ENCODE data around the gene METRNL.
"Not testable (repeated sequence)": the region's sequence is repeated elsewhere in the genome, so short reads cannot be mapped to it uniquely, and the experiment has no call there.

The METRNL gene

GRCh38 chr17:83053021-83053681, 26.3 kb upstream of the METRNL start:
- TF ChIP-seq, protein P1, sequence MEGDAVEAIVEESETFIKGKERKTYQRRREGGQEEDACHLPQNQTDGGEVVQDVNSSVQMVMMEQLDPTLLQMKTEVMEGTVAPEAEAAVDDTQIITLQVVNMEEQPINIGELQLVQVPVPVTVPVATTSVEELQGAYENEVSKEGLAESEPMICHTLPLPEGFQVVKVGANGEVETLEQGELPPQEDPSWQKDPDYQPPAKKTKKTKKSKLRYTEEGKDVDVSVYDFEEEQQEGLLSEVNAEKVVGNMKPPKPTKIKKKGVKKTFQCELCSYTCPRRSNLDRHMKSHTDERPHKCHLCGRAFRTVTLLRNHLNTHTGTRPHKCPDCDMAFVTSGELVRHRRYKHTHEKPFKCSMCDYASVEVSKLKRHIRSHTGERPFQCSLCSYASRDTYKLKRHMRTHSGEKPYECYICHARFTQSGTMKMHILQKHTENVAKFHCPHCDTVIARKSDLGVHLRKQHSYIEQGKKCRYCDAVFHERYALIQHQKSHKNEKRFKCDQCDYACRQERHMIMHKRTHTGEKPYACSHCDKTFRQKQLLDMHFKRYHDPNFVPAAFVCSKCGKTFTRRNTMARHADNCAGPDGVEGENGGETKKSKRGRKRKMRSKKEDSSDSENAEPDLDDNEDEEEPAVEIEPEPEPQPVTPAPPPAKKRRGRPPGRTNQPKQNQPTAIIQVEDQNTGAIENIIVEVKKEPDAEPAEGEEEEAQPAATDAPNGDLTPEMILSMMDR (IDR thresholded peaks at IDR 0.05; ENCODE audit: borderline replicate concordance, control extremely low read depth, extremely low read depth, insufficient read depth, missing control alignments) = no peak
- in situ Hi-C loops (cut with MboI; ENCODE audit: low sequenced_read_pairs, unreplicated experiment) = no loop called here
- DNase-seq (ENCODE audit: low spot score) = no peak

- TF ChIP-seq, protein P1 (IDR thresholded peaks at IDR 0.05; ENCODE audit: borderline replicate concordance, control extremely low read depth, extremely low read depth, insufficient read depth, missing control alignments) = no peak
- DNase-seq (ENCODE audit: low spot score) = no peak
- in situ Hi-C loops (cut with MboI; ENCODE audit: low sequenced_read_pairs, unreplicated experiment) = no loop called here
These were observed 25.5 kb upstream of the METRNL start for GRCh38 chr17:83053739-83054451.

GRCh38 chr17:83054518-83055125, 24.8 kb upstream of the METRNL start:
- TF ChIP-seq, protein P1 (IDR thresholded peaks at IDR 0.05; ENCODE audit: borderline replicate concordance, control extremely low read depth, extremely low read depth, insufficient read depth, missing control alignments) = no peak
- DNase-seq (ENCODE audit: low spot score) = no peak
- in situ Hi-C loops (cut with MboI; ENCODE audit: low sequenced_read_pairs, unreplicated experiment) = no loop called here

- in situ Hi-C loops (cut with MboI; ENCODE audit: low sequenced_read_pairs, unreplicated experiment) = not testable (repeated sequence)
These were observed 24.2 kb upstream of the METRNL start for GRCh38 chr17:83055176-83055575.

DNA sequence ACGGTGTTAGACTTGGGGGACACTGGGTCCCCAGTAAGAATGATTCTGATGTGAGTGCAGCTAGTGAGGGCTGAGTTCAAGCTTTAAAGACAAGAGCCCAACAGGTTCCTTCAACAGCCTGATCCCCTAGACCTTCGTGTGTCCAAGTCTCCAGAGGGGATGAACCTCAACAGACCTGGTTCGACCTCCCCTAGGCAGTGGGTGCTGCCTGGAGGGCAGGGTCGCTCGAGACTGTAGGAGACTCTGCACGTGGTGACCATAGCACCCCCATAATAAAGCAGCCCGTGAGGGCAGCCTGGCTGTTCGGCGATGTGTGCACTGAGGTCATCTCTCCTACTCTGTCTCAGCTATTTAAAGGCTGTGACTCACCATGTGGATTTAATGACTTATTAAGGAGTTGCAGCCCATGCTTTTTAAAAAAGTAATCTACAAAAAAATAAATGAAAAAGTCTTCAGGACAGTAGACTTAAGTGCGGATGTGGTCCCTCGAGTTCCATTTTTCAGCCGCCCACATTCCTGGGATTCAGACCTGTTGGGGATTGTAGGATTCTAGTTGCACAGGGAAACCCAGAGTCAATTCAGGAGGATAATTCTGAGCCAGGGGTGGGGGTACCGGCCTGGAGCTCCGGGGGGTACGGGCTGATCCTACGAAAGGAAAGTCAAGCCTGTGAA, 23.4 kb upstream of the METRNL start:
- TF ChIP-seq, protein P1 (IDR thresholded peaks at IDR 0.05; ENCODE audit: borderline replicate concordance, control extremely low read depth, extremely low read depth, insufficient read depth, missing control alignments) = no peak
- DNase-seq (ENCODE audit: low spot score) = no peak
- in situ Hi-C loops (cut with MboI; ENCODE audit: low sequenced_read_pairs, unreplicated experiment) = no loop called here

More at GRCh38 chr17:83055176-83055575, 24.2 kb upstream of the METRNL start:
- DNase-seq (ENCODE audit: low spot score) = not testable (repeated sequence)

DNA sequence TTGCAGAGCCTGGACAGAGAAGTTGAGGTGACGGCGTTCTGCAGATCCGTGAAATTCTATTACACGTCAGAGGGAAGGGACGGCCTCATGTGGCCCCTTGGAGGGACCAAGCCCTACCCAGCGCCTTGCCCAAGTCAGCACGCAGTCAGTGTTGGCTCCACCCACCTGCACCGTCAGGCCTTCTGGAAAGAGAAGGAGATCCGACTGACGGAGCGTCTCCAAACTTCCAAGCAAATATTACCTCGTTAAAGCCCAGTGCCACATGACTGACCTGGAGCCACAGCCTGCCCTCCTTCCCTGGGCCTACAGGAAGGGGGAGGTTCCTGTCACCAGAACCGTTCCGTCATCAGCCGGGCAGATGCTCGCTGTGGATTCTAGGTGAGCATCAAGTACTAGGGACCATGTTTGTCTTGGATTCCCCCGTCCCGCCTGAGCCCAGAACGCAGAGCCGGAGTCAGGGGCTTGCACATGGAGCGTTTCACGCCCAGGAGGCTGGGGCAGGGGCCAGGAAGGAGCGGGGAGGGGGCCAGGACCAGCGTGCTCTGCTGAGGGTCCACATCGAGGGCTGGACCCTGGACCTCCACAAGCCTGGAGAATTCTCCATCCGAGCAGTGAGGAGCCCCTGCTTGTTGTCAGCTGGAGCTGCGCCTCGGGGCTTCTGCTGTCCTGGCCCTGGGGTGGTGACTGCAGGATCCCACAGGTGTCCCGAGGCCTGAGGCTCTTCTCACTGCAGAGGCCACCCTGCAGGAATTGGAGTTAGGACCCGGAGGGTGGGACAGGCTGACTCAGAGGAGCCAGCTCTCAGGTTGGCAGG, 22.6 kb upstream of the METRNL start:
- TF ChIP-seq, protein P1 (IDR thresholded peaks at IDR 0.05; ENCODE audit: borderline replicate concordance, control extremely low read depth, extremely low read depth, insufficient read depth, missing control alignments) = no peak
- no peak for DNase-seq (ENCODE audit: low spot score)
- in situ Hi-C loops (cut with MboI; ENCODE audit: low sequenced_read_pairs, unreplicated experiment) = no loop called here

Data from GM13976 (cell line).